ENCODE data around the gene CDK6. TPM values are rescaled to one million over a fixed set of nuclear protein-coding genes. Genes with fewer than 3 reads are reported as not detected.
A peak's percentile ranks its signal among the peaks of the same experiment; 100 is the strongest.

The CDK6 gene
- total RNA-seq, 1 donor from 2014 or later, result 6.0 TPM

GRCh38 chr7:92841192-92841591 is 4.8 kb upstream of the CDK6 start:
- no peak overlapping the region for H3K27ac ChIP-seq
- H3K79me2 ChIP-seq (ENCODE audit: low read depth), result no peaks in the 10 kb centered on the region
- H3K4me2 ChIP-seq, result no peak overlapping the region
- peaks cover 32% of the 10 kb centered on the region for H3K27me3 ChIP-seq
- H4K20me1 ChIP-seq (ENCODE audit: low read depth), result no peaks in the 10 kb centered on the region
- no peaks in the 10 kb centered on the region for H3F3A ChIP-seq (ENCODE audit: low read depth)
- peaks cover 2% of the 10 kb centered on the region for H3K9me3 Mint-ChIP-seq
- peaks cover 2% of the 10 kb centered on the region for H3K36me3 Mint-ChIP-seq
- H2AFZ ChIP-seq (replicated peaks), result no peak overlapping the region
- peaks cover 3% of the 10 kb centered on the region for H3K27me3 Mint-ChIP-seq (ENCODE audit: insufficient read depth, low read depth)
- H3K27ac Mint-ChIP-seq, result peak overlapping the region; percentile 69
- no peak overlapping the region for H3K4me3 Mint-ChIP-seq
- H3K9ac ChIP-seq, result no peak overlapping the region
- TF ChIP-seq EZH2phosphoT487 (IDR thresholded peaks at IDR 0.05) (no peak), EZH2 (IDR thresholded peaks at IDR 0.05) (no peak)
- TF ChIP-seq, protein P1, sequence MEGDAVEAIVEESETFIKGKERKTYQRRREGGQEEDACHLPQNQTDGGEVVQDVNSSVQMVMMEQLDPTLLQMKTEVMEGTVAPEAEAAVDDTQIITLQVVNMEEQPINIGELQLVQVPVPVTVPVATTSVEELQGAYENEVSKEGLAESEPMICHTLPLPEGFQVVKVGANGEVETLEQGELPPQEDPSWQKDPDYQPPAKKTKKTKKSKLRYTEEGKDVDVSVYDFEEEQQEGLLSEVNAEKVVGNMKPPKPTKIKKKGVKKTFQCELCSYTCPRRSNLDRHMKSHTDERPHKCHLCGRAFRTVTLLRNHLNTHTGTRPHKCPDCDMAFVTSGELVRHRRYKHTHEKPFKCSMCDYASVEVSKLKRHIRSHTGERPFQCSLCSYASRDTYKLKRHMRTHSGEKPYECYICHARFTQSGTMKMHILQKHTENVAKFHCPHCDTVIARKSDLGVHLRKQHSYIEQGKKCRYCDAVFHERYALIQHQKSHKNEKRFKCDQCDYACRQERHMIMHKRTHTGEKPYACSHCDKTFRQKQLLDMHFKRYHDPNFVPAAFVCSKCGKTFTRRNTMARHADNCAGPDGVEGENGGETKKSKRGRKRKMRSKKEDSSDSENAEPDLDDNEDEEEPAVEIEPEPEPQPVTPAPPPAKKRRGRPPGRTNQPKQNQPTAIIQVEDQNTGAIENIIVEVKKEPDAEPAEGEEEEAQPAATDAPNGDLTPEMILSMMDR (IDR thresholded peaks at IDR 0.05), result no peak
- H3K9me3 ChIP-seq (ENCODE audit: low read depth), result no peaks in the 10 kb centered on the region
- H3K4me1 ChIP-seq, result peaks cover 12% of the 10 kb centered on the region
- no peak overlapping the region for H3K4me3 ChIP-seq
- peaks cover 28% of the 10 kb centered on the region for H3K4me1 Mint-ChIP-seq
- no peaks in the 10 kb centered on the region for H3K36me3 ChIP-seq
- no peak for DNase-seq (ENCODE audit: low spot score)

DNA sequence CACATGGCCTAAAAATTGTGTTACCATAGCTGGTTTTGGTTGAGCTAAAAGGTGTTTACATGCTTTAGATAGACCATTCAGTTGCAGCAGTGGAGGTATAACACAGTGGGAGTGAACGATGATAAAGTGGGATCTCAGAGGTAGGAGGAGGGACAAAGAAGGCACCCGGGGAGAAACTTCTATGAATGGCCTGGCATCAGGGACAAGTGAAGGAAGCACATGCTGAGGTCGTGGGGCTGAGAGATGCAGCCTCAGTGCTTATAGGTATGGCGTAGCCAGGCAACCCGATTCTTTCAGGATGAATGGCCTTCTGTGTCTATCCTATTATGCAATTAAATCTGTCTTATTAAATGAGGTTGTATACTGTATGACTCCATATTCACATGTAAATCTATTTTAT is 3.9 kb upstream of the CDK6 start:
- no peaks in the 10 kb centered on the region for H3K9me3 ChIP-seq (ENCODE audit: low read depth)
- no peaks in the 10 kb centered on the region for H4K20me1 ChIP-seq (ENCODE audit: low read depth)
- no peak overlapping the region for H3K27ac ChIP-seq
- H3K4me3 ChIP-seq, result no peak overlapping the region
- H3K4me3 Mint-ChIP-seq, result no peak overlapping the region
- peaks cover 41% of the 10 kb centered on the region for H3K27me3 ChIP-seq
- DNase-seq (ENCODE audit: low spot score), result peak; percentile 28
- H3K27me3 Mint-ChIP-seq (ENCODE audit: insufficient read depth, low read depth), result peaks cover 6% of the 10 kb centered on the region
- H3K9ac ChIP-seq, result no peak overlapping the region
- H3F3A ChIP-seq (ENCODE audit: low read depth), result peaks cover 8% of the 10 kb centered on the region
- H3K4me2 ChIP-seq, result no peak overlapping the region
- H3K79me2 ChIP-seq (ENCODE audit: low read depth), result no peaks in the 10 kb centered on the region
- peaks cover 2% of the 10 kb centered on the region for H3K9me3 Mint-ChIP-seq
- peaks cover 2% of the 10 kb centered on the region for H3K36me3 Mint-ChIP-seq
- TF ChIP-seq EZH2 (IDR thresholded peaks at IDR 0.05), result no peak
- no peak for TF ChIP-seq EZH2phosphoT487 (IDR thresholded peaks at IDR 0.05)
- TF ChIP-seq, protein P1 (IDR thresholded peaks at IDR 0.05), result no peak
- no peak overlapping the region for H2AFZ ChIP-seq (replicated peaks)
- peaks cover 28% of the 10 kb centered on the region for H3K4me1 Mint-ChIP-seq
- no peaks in the 10 kb centered on the region for H3K36me3 ChIP-seq
- H3K4me1 ChIP-seq, result peaks cover 12% of the 10 kb centered on the region
- H3K27ac Mint-ChIP-seq, result no peak overlapping the region

DNA sequence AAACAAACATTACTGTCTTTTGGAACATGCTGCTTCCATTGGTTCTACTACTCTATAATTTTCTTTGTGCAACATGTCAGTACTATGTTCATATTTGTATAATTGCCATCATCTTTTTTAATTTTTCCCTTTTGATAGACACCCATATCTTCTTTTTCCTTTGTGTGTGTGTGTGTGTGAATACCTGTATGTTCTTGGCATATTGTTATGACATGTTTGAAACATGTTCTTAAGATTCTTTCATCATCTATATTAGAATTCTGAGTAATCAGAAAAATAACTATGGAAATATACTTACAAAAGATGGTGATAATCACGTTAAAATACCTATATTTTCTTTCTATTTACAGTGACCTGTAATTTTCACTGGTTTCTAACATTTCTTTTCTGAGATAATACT is 3.5 kb upstream of the CDK6 start:
- Histone ChIP-seq H3K4me2 (no peak overlapping the region), H3K79me2 (ENCODE audit: low read depth) (no peaks in the 10 kb centered on the region), H3K9me3 (ENCODE audit: low read depth) (no peaks in the 10 kb centered on the region), H3K27ac (no peak overlapping the region), H4K20me1 (ENCODE audit: low read depth) (no peaks in the 10 kb centered on the region), H3K36me3 (no peaks in the 10 kb centered on the region), H3K4me1 (peaks cover 12% of the 10 kb centered on the region), H2AFZ (replicated peaks) (no peak overlapping the region), H3K4me3 (no peak overlapping the region), H3K27me3 (peaks cover 45% of the 10 kb centered on the region), H3K9ac (no peak overlapping the region), H3F3A (ENCODE audit: low read depth) (peaks cover 8% of the 10 kb centered on the region)
- no peak for DNase-seq (ENCODE audit: low spot score)
- H3K27me3 Mint-ChIP-seq (ENCODE audit: insufficient read depth, low read depth), result peaks cover 7% of the 10 kb centered on the region
- peaks cover 28% of the 10 kb centered on the region for H3K4me1 Mint-ChIP-seq
- H3K36me3 Mint-ChIP-seq, result peaks cover 2% of the 10 kb centered on the region
- H3K9me3 Mint-ChIP-seq, result peaks cover 2% of the 10 kb centered on the region
- no peak overlapping the region for H3K4me3 Mint-ChIP-seq
- no peak for TF ChIP-seq EZH2 (IDR thresholded peaks at IDR 0.05)
- no peak overlapping the region for H3K27ac Mint-ChIP-seq

GRCh38 chr7:92838934-92839333 is 2.6 kb upstream of the CDK6 start:
- Histone ChIP-seq H3K4me3 (no peak overlapping the region), H2AFZ (replicated peaks) (no peak overlapping the region), H3K9ac (no peak overlapping the region), H3K36me3 (no peaks in the 10 kb centered on the region), H3K4me1 (peaks cover 12% of the 10 kb centered on the region), H3K9me3 (ENCODE audit: low read depth) (no peaks in the 10 kb centered on the region), H3K27ac (no peak overlapping the region), H3K79me2 (ENCODE audit: low read depth) (no peaks in the 10 kb centered on the region), H3F3A (ENCODE audit: low read depth) (peaks cover 18% of the 10 kb centered on the region), H3K4me2 (no peak overlapping the region), H3K27me3 (peaks cover 55% of the 10 kb centered on the region), H4K20me1 (ENCODE audit: low read depth) (no peaks in the 10 kb centered on the region)
- Mint-ChIP-seq H3K9me3 (peaks cover 4% of the 10 kb centered on the region), H3K4me3 (no peak overlapping the region), H3K4me1 (peaks cover 28% of the 10 kb centered on the region), H3K27me3 (ENCODE audit: insufficient read depth, low read depth) (peaks cover 7% of the 10 kb centered on the region), H3K36me3 (peaks cover 2% of the 10 kb centered on the region), H3K27ac (no peak overlapping the region)
- TF ChIP-seq EZH2phosphoT487 (IDR thresholded peaks at IDR 0.05) (no peak), EZH2 (IDR thresholded peaks at IDR 0.05) (no peak)
- TF ChIP-seq, protein P1 (IDR thresholded peaks at IDR 0.05), result no peak
- DNase-seq (ENCODE audit: low spot score), result no peak

Data from neural progenitor cell (in vitro differentiated cells).